HG02938 (cell line): ENCODE data around the gene KLHL15.
"Not testable (repeated sequence)": the region's sequence is repeated elsewhere in the genome, so short reads cannot be mapped to it uniquely, and the experiment has no call there.

ENCODE experiments used
- ATAC-seq: cut with Tn5 transposase; IDR thresholded peaks from one replicate; pipeline ENCODE4 v1.9.1; 2021; ENCODE audit warnings: mild to moderate bottlenecking, moderate library complexity; ENCODE audit not compliant: unreplicated experiment

The KLHL15 gene, protein sequence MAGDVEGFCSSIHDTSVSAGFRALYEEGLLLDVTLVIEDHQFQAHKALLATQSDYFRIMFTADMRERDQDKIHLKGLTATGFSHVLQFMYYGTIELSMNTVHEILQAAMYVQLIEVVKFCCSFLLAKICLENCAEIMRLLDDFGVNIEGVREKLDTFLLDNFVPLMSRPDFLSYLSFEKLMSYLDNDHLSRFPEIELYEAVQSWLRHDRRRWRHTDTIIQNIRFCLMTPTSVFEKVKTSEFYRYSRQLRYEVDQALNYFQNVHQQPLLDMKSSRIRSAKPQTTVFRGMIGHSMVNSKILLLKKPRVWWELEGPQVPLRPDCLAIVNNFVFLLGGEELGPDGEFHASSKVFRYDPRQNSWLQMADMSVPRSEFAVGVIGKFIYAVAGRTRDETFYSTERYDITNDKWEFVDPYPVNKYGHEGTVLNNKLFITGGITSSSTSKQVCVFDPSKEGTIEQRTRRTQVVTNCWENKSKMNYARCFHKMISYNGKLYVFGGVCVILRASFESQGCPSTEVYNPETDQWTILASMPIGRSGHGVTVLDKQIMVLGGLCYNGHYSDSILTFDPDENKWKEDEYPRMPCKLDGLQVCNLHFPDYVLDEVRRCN

DNA sequence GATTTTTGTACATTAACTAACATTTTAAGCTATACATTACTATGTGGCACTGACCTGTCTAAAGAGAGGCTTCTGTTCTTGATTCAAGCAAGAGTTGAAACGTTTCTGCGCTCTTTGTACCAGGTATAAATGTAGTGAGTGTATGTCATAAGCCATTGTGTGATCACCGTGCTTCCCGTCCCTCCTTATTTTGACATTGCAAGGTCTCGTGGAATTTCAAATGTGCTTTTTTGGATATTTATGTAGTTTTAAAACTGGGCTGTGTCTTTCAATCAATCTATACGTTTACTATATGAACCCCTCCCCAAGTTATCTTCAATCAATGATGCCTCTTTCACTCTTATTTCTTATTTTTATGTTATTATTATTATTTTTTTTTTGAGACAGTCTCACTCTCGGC, at the start of gene KLHL15:
TSS of gene KLHL15 (minus strand) at position 101 of the 400 bp plus-strand sequence. CDS start 20,493 bp downstream, outside the sequence.
- ATAC-seq: no peak

DNA sequence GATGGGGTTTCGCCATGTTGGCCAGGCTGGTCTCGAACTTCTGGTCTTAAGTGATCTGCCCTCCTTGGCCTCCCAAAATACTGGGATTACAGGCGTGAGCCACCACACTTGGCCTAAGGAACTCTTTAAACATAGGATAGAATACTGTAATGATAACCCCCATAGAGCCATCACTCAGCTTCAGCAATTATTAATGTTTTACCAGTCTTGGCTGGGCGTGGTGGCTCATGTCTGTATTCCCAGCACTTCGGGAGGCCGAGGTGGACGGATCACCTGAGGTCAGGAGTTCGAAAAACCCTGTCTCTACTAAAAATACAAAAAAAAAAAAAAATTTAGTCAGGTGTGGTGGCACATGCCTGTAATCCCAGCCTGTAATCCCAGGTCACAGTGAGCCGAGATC, 42.9 kb upstream of the KLHL15 start:
- no peak for ATAC-seq

DNA sequence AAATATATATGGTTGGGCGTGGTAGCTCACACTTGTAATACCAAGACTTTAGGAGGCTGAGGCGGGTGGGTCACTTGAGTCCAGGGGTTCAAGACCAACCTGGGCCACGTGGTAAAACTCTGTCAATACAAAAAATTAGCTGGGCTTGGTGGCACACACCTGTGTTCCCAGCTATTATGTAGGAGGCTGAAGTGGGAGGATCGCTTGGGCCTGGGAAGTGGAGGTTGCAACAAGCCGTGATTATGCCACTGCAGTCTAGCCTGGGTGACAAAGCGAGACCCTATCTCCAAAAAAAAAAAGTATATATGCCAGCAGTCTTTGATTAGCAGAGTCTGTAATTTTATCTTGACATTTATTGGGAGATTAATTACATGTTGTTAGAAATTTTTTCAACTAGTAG, 36.5 kb upstream of the KLHL15 start:
- ATAC-seq: no peak

DNA sequence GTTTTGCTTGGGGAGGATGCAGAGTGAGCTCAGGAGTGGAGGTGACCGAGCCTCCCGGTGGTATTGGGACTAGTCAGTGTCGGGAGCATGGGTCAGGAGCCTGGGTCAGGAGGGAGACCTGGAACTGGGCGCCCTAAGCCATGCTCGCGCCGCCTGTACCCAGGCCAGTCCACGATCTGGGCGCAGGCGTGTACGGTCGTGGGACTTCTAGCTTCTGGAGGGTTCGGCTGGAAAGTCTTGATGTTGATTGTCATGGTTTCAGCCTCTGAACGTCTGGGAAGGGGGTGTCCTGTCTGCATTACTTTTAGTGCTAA, 28.0 kb upstream of the KLHL15 start:
- peak; percentile 9 for ATAC-seq

DNA sequence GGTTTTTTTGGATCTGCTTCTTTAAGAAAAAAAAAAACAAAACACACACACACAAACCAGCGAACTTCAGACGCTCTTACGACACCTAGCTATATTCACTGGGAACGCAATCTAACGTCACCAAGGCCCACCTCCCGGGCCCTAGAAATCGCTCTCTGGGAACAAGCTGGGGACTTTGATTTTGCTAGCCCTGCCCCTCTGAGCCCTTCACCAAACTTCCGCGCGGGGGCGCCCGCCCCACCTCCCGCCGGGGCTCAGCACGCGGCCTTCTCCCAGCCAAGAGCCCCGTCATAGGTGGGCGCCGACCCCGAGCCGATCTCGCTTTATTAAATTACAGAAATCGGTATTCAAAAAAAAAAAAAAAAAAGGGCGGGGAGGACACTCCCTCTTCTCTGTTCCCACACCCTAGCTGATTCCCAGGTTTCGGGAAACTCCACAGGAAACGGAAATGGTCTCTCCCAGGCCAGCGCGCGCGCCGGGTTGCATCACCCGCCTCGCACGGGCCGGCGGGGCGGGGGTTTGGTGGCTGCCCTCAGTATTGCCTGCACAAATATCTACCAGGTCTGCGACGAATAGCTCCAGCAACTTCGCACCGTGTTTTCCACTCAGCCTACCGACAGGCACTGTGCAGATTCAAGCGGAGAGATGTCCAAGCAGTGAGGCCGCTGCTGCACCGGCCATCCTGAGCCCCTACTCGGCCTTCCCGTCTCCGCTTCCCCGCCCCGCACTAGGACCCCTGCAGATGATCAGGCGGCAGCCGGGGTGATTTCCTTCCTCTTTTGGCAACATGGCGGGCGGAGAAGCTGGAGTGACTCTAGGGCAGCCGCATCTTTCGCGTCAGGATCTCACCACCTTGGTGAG, 27.4 kb upstream of the KLHL15 start, which contains the start of gene EIF2S3:
TSS of gene EIF2S3 (plus strand) at position 775 of the 861 bp plus-strand sequence. CDS start at position 788, 13 bp downstream.
- ATAC-seq: peak; percentile 91

DNA sequence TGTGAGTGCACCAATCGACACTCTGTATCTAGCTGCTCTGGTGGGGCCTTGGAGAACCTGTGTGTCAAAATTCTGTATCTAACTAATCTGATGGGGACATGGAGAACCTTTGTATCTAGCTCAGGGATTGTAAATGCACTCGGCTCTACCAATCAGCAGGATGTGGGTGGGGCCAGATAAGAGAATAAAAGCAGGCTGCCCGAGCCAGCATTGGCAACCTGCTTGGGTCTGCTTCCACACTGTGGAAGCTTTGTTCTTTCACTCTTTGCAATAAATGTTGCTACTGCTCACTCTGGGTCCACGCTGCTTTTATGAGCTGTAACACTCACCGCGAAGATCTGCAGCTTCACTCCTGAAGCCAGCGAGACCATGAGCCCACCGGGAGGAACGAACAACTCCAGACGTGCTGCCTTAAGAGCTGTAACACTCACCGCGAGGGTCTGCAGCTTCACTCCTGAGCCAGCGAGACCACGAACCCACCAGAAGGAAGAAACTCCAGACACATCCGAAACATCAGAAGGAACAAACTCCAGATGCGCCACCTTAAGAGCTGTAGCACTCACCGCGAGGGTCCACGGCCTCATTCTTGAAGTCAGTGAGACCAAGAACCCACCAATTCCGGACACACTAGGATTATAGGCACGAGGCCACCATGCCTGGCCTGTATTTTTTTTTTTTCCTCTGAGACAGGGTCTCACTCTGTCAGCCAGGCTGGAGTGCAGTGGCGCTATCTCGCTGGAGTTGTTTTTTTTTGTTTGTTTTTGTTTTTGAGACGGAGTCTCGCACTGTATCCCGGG, 23.7 kb upstream of the KLHL15 start:
- ATAC-seq: not testable (repeated sequence)

DNA sequence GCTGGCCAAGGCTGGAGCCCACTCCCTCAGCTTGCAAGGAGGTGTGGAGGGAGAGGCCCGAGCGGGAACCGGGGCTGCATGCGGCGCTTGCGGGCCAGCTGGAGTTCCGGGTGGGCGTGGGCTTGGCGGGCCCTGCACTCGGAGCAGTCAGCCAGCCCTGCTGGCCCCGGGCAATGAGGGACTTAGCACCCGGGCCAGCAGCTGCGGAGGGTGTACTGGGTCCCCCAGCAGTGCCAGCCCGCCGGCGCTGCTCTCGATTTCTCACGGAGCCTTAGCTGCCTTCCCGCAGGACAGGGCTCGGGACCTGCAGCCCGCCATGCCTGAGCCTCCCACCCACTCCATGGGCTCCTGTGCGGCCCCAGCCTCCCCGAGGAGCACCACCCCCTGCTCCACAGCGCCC, 22.7 kb upstream of the KLHL15 start:
- ATAC-seq: not testable (repeated sequence)

DNA sequence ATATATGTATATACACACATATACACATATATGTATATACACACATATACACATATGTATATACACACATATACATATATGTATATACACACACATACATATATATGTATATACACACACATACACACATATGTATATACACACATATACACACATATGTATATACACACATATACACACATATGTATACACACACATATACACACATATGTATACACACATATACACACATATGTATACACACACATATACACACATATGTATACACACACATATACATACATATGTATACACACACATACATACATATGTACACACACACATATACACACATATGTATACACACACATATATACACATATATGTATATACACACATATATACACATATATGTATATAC, 19.1 kb upstream of the KLHL15 start:
- not testable (repeated sequence) for ATAC-seq

DNA sequence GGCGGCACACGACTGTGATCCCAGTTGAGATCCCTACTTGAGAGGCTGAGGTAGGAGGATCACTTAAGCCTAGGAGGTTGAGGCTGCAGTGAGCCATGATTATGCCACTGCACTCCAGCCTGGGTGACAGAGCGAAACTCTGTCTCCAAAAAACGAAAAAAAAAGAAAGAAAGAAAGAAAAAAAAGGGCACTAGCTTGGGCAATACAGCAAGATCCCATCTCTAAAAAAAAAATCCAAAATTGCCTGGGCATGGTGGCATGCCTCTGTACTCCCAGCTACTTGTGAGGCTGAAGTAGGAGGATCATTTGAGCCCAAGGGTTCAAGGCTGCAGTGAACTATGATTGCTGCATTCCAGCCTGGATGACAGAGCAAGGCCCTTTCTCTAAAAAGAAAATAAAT, 10.7 kb upstream of the KLHL15 start:
- ATAC-seq: no peak

DNA sequence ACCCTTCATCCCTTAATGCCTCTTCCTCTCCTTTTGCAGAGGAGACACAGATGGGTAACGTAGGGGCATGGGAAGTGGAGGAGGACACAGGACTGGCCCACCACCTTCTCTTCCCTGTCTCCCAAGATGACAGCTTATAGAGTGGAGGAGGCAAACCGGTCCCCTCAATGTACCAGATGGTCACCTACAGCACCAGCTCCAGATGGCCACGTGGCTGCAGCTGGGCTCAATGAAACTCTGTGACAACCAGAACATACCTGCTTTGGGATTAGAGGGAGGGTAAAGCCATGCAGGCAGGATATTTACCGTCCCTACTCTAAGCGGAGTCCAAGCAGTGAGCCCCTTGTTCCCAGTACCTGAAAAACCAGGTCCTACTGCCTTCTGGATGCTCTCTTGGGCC, 7.5 kb upstream of the KLHL15 start:
- ATAC-seq: no peak

DNA sequence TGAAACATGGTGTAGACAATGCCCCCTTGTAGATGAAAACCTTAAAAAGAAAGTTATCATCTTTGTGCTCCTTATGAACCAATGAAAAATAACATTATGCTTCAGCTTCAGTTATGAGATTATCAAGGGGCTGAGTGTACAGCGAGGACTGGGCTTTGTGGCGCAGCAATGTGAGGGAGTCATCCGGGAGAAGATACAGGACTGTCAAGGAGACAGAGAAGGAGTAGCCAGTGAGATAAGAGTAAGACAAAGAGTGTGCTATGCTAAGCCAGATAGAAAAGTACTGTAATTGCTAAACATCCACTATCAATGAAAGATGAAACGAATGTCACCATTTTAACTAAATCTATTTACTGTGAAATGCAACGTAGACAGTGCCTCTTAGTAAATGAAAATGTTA, 3.6 kb upstream of the KLHL15 start:
- no peak for ATAC-seq

DNA sequence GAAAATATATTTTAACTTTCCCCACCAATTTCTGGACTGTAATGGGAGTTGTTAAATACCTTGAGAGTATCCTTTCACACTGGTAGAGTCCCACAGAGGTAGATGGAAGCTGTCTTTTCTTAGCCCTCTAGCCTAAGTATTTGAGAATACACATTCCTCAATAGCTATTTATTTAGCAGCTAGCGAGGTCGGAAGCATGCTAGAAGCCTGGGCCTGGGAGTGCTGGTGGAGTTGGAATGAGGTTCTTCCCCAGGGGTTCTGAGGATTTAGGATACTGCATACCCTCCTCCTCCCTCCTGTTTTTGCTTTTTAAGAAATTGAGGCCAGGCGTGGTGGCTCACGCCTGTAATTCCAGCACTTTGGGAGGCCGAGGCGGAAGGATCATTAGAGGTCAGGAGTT, 999 bp upstream of the KLHL15 start:
- ATAC-seq: no peak

DNA sequence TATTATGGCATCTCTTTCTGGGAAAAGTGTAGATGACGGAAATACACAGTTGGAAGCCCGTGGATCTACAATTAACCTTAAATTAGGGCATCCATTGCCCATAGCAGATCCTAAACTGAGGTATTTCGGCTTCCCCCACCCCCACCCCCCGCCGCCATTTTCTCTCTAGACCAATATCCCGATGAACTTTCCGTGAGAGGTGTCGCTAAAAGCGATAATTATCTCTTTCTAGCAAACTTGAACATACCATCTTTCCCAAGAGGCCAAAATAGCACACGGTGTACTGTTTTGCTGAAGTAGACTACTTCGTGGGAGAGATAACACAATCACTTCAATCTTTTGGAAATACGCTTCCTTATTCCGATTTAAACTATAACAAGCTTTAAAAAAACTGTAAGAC, 554 bp downstream of the KLHL15 start:
- no peak for ATAC-seq

DNA sequence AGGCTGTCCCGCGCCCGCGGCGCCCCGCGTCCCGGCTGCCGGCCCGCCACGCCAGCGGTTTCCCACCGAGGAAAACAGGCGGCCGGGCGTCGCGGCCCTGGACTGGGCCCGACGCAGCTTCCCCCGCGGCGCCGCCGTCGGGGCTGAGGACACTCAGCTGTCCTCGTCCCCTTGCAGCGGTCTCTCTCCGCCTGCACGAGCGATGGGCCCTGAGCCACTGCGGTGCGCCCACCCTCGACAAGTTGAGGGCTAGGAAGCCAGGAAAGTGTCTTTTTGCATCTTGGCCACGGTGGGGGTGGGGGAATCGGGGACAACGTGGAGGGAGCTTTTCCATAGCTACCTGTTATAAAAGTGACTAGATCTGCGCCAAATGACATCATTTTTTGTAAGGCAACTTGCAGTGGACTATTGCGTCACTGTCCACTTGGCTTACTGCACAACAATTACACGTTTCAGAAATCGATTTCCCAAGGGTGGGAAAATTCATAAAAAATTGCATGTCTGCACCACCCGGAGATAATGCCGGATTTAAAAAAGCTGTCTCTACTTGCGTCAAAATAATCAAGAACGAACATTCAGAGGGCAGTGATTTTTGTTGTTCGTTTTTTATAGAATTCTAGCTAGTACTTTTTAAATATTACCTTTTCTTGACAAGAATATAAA, 1.1 kb downstream of the KLHL15 start:
- peak; percentile 14 for ATAC-seq

DNA sequence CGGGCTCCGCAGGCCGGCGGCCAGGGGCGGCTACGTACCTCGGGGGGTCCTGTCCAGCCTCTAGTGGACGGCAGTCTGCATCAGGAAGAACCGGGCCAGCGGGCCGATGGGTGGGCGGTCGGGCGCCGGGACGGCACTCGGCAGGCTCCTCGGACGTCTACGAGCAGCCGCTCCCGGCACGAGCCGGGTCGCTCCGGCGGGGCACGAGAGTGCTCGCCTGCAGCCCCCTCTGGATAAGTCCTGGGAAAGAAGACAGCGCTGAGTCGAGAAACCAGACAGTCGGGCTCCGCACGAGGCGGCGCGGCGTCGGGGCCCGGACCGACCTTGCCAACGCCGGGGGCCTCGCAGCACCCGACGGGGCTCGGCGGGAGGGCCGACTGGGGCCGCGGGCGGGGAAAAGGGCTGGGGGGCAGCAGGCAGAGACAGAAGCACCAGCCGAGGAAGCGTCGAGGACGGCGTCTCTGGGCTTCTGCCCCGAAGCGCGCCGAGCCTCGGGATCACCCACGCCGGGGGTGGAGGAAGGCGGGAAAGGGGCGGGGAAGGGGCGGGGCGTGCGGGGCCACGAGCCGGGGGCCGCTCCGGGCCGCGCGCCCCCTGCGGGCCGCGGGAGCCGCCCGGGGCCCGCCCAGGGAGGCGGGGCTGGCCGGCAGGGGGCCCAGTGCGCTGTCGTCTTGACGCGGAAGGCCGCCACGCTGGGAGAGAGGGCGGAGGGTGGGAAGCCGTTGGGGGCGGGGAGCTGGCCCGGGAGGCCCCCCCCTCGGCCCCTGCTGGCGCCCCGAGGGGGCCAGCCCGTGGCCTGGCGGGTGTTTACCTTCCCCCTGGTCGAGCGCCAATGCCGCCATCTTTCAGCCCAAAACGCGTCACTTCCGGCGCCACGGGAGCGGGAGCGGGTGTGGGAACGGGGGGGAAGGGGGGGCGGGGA, 1.9 kb downstream of the KLHL15 start:
- ATAC-seq: peak; percentile 82

DNA sequence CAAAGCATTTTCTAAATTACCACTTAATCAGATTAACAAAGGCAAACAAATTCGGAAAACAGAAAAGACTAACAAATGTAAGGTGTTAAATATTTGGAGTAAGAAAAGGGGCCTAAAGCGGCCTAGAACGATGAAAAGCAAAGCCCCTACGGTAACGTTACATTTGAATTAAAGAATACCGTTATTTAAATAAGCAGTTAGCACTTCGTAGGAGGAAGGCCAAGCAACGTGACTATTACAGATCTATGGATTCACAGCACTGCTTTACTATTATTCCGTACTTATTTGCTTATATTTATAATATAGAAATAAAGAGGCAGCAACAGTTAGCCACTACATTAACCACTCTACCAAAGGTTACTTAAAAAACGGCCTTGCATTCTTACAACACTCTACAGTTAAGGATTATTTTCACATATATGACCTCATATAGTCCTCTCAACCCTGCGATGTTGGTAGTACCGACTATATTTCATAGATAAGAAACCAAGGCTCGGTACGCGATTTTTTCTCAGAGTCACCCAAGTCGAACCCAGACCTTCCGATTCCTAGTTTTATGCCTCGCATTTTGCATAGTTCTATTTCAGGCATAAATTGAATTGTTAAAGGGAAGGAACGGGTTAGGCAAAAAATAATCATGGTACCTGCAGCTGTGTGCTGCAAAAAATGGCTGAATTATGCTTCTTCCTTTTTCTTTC, 2.9 kb downstream of the KLHL15 start:
- ATAC-seq: peak; percentile 5

DNA sequence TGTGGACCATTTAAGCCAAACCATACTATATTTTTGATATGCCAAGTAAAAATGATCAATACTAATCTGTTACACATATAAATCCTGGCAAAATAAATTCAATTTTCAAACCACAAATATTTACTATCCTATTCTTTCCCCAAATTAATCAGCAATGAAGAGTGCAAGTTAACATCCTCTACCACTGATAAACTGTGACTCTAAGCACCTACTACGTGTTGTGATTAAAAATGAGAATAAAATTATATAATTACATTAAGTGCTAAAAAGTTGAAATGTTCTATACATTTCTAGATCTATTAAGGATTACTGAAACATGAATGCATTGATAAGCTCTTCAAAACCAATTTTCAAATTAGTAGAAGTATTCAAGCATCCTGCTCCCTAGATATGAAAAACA, 3.4 kb downstream of the KLHL15 start:
- no peak for ATAC-seq

DNA sequence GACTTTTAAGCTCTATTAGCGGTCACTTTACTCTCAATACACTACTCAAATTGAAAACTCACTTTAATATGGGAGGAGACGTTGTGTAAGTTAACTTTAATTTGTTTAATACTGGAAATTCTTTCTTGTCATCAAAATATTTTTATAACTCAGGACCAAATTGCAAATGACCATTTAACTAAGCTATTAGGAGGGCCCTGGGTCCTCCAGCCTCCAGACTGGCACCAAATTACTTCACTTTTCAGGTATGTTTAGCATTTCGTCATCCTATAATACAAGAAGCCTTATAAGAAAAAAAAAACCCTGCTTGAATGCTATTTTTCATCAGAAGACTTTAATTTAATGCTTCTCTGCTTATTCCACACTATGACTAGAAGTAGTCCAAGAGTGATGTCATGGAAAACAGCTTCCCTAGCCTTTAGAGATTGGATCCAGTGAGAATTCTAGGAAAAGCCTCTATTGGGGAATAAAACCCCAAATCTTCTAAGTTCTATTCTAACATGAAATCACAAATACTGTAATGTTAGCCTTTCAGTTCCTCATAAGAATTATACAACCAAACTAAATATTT, 6.6 kb downstream of the KLHL15 start:
- ATAC-seq: no peak
